Measurements from ENCODE around the gene CCDC137. TPM values are rescaled to one million over a fixed set of nuclear protein-coding genes. Genes with fewer than 3 reads are reported as not detected.
A peak's percentile ranks its signal among the peaks of the same experiment; 100 is the strongest.

Gene CCDC137
- total and polyA plus RNA-seq, 2 of the 13 experiments (the other 11 are each of a cell fraction or from before 2014, with no cell fraction given), result 14.6 to 39.1 TPM

- TF ChIP-seq ZFP82 (CRISPR knock-in tag; IDR thresholded peaks at IDR 0.05; ENCODE audit: borderline replicate concordance), result no peak; the same call in 1 of the 2 replicates
- 0 out of 2 replicates have a peak, but pooled peaks have one; percentile 83 for TF ChIP-seq ZNF672 (CRISPR knock-in tag; IDR thresholded peaks at IDR 0.05)
- TF ChIP-seq ZBTB46 (CRISPR knock-in tag; IDR thresholded peaks at IDR 0.05; ENCODE audit: borderline replicate concordance), result peak; percentile 100
- TF ChIP-seq ZNF501 (CRISPR knock-in tag; IDR thresholded peaks at IDR 0.05), result peak; percentile 90
- TF ChIP-seq ZNF12 (CRISPR knock-in tag; IDR thresholded peaks at IDR 0.05), result no peak
- peak; percentile 78 for TF ChIP-seq ZNF691 (CRISPR knock-in tag; IDR thresholded peaks at IDR 0.05; ENCODE audit: borderline replicate concordance, low read depth)
- peak; percentile 48; the same call in 1 of the 2 replicates for TF ChIP-seq HMGXB3 (CRISPR knock-in tag; IDR thresholded peaks at IDR 0.05; ENCODE audit: borderline replicate concordance)
- no peak for TF ChIP-seq KDM1A (CRISPR knock-in tag; IDR thresholded peaks at IDR 0.05)
- peak; percentile 82 for TF ChIP-seq HDAC2 (CRISPR knock-in tag; IDR thresholded peaks at IDR 0.05)
- TF ChIP-seq PCBP2 (optimal IDR thresholded peaks at IDR 0.05; ENCODE audit: low read depth, low read length, poor library complexity, severe bottlenecking), result no peak
- TF ChIP-seq RARG (CRISPR knock-in tag; IDR thresholded peaks at IDR 0.05; ENCODE audit: low read depth), result 0 out of 2 replicates have a peak, but pooled peaks have one; percentile 37
- peak; percentile 74 for TF ChIP-seq NR2F6 (IDR thresholded peaks at IDR 0.05)
- TF ChIP-seq NR2F6 (CRISPR knock-in tag; IDR thresholded peaks at IDR 0.05), result peak; percentile 80
- TF ChIP-seq THAP9 (CRISPR knock-in tag; IDR thresholded peaks at IDR 0.05; ENCODE audit: borderline replicate concordance), result peak; percentile 78
- TF ChIP-seq MEIS1 (CRISPR knock-in tag; IDR thresholded peaks at IDR 0.05; ENCODE audit: borderline replicate concordance), result peak; percentile 68; the same call in 1 of the 2 replicates
- no peak; the same call in 1 of the 2 replicates for TF ChIP-seq SP140L (CRISPR knock-in tag; IDR thresholded peaks at IDR 0.05; ENCODE audit: borderline replicate concordance)
- TF ChIP-seq PPARG (CRISPR knock-in tag; conservative IDR thresholded peaks at IDR 0.05), result peak; percentile 81
- TF ChIP-seq LCORL (IDR thresholded peaks at IDR 0.05), result no peak
- TF ChIP-seq LCORL (CRISPR knock-in tag; IDR thresholded peaks at IDR 0.05), result peak; percentile 59
These were observed 47.2 kb downstream of the CCDC137 start (continued) for GRCh38 chr17:81713556-81714411.
